ENCODE data around the gene DTX2. TPM values are rescaled to one million over a fixed set of nuclear protein-coding genes. Genes with fewer than 3 reads are reported as not detected.
"Not testable (repeated sequence)": the region's sequence is repeated elsewhere in the genome, so short reads cannot be mapped to it uniquely, and the experiment has no call there.

Gene DTX2
- total RNA-seq, 1 donor from 2014 or later = 11.5 TPM

- no peak overlapping the region for H3K27ac Mint-ChIP-seq (ENCODE audit: unreplicated experiment)
- H3K9me3 Mint-ChIP-seq (ENCODE audit: low read depth) = peaks cover 2% of the 10 kb centered on the region
- H3K4me3 Mint-ChIP-seq (ENCODE audit: unreplicated experiment) = no peak overlapping the region
- no peak for DNase-seq (ENCODE audit: low spot score)
- TF ChIP-seq, protein P1, sequence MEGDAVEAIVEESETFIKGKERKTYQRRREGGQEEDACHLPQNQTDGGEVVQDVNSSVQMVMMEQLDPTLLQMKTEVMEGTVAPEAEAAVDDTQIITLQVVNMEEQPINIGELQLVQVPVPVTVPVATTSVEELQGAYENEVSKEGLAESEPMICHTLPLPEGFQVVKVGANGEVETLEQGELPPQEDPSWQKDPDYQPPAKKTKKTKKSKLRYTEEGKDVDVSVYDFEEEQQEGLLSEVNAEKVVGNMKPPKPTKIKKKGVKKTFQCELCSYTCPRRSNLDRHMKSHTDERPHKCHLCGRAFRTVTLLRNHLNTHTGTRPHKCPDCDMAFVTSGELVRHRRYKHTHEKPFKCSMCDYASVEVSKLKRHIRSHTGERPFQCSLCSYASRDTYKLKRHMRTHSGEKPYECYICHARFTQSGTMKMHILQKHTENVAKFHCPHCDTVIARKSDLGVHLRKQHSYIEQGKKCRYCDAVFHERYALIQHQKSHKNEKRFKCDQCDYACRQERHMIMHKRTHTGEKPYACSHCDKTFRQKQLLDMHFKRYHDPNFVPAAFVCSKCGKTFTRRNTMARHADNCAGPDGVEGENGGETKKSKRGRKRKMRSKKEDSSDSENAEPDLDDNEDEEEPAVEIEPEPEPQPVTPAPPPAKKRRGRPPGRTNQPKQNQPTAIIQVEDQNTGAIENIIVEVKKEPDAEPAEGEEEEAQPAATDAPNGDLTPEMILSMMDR (IDR thresholded peaks at IDR 0.05) = no peak
- peaks cover 2% of the 10 kb centered on the region for H3K36me3 Mint-ChIP-seq (ENCODE audit: low read depth)
- no peaks in the 10 kb centered on the region for H3K27me3 Mint-ChIP-seq (ENCODE audit: low read depth)
- peaks cover 5% of the 10 kb centered on the region for H3K4me1 Mint-ChIP-seq (ENCODE audit: low read depth)
These were observed 44.6 kb downstream of the DTX2 start for GRCh38 chr7:76506081-76506440.

DNA sequence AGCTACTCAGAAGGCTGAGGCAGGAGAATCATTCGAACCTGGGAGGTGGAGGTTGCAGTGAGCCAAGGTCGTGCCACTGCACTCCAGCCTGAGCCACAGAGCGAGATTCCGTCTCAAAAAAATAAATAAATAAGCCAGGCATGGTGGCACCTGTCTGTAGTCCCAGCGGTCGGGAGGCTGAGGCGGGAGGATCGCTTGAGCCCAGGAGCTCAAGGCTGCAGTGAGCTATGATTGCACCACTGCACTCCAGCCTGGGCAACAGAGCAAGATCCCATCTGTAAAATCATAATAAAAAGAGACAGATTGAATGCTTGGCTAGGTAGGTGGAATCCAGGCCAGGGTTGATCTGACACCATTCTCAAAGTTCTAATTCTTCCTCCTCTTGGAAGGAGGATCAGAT, 45.1 kb downstream of the DTX2 start:
- H3K27me3 Mint-ChIP-seq (ENCODE audit: low read depth); H3K9me3 Mint-ChIP-seq (ENCODE audit: low read depth); H3K27ac Mint-ChIP-seq (ENCODE audit: unreplicated experiment); H3K4me3 Mint-ChIP-seq (ENCODE audit: unreplicated experiment); H3K4me1 Mint-ChIP-seq (ENCODE audit: low read depth); H3K36me3 Mint-ChIP-seq (ENCODE audit: low read depth): not testable (repeated sequence)
- peak; percentile 34 for DNase-seq (ENCODE audit: low spot score)

GRCh38 chr7:76507723-76508406, 46.4 kb downstream of the DTX2 start:
- Mint-ChIP-seq H3K9me3 (ENCODE audit: low read depth) (peaks cover 2% of the 10 kb centered on the region), H3K4me3 (ENCODE audit: unreplicated experiment) (no peak overlapping the region), H3K27me3 (ENCODE audit: low read depth) (no peaks in the 10 kb centered on the region), H3K4me1 (ENCODE audit: low read depth) (peaks cover 5% of the 10 kb centered on the region), H3K36me3 (ENCODE audit: low read depth) (peaks cover 2% of the 10 kb centered on the region), H3K27ac (ENCODE audit: unreplicated experiment) (no peak overlapping the region)
- TF ChIP-seq, protein P1 (IDR thresholded peaks at IDR 0.05) = no peak
- DNase-seq (ENCODE audit: low spot score) = no peak

GRCh38 chr7:76509931-76510877, 48.7 kb downstream of the DTX2 start, which contains the start of gene UPK3B:
Gene UPK3B (plus strand): TSS chr7:76510552. CDS start chr7:76510653, 101 bp downstream.
- Mint-ChIP-seq H3K4me3 (ENCODE audit: unreplicated experiment) (no peak within 1 kb of the TSS), H3K27me3 (ENCODE audit: low read depth) (no peaks in the 10 kb centered on the region), H3K9me3 (ENCODE audit: low read depth) (peaks cover 2% of the 10 kb centered on the region), H3K36me3 (ENCODE audit: low read depth) (no peaks in the 10 kb centered on the region), H3K4me1 (ENCODE audit: low read depth) (peaks cover 5% of the 10 kb centered on the region), H3K27ac (ENCODE audit: unreplicated experiment) (no peak within 1 kb of the TSS)
- TF ChIP-seq, protein P1 (IDR thresholded peaks at IDR 0.05) = no peak
- peak; percentile 90 for DNase-seq (ENCODE audit: low spot score)

DNA sequence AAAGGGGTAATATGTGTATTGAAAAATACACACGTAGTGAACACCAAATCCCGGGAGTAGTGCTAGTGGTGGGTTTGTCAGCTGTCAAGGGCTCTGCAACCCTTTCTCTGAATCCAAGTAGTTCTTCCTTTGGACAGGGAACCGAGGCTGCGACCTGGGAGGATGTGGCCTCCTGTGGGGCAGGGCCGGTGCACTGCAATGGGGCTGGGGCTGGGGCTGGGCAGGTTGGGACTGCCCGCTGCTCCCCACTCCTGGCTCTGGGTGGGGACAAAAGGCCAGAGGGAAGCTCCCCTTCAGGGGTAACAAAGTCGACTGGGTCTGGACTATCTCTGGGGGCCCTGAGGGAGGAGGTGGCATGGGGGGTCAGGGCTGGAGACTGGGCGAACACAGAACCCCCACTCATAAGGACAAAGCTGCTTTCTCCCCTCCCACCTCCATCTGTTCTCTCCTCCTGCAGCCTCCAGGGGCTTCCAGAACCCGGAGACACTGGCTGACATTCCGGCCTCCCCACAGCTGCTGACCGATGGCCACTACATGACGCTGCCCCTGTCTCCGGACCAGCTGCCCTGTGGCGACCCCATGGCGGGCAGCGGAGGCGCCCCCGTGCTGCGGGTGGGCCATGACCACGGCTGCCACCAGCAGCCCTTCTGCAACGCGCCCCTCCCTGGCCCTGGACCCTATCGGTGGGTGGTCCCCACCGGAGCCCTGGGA, 49.8 kb downstream of the DTX2 start:
- not testable (repeated sequence) for H3K9me3 Mint-ChIP-seq (ENCODE audit: low read depth); H3K27ac Mint-ChIP-seq (ENCODE audit: unreplicated experiment); H3K36me3 Mint-ChIP-seq (ENCODE audit: low read depth); H3K27me3 Mint-ChIP-seq (ENCODE audit: low read depth); H3K4me1 Mint-ChIP-seq (ENCODE audit: low read depth); H3K4me3 Mint-ChIP-seq (ENCODE audit: unreplicated experiment)
- peak; percentile 37 for DNase-seq (ENCODE audit: low spot score)

GRCh38 chr7:76511911-76512885, 50.7 kb downstream of the DTX2 start:
- not testable (repeated sequence) for H3K27me3 Mint-ChIP-seq (ENCODE audit: low read depth); H3K36me3 Mint-ChIP-seq (ENCODE audit: low read depth); H3K9me3 Mint-ChIP-seq (ENCODE audit: low read depth); H3K4me3 Mint-ChIP-seq (ENCODE audit: unreplicated experiment); H3K4me1 Mint-ChIP-seq (ENCODE audit: low read depth); H3K27ac Mint-ChIP-seq (ENCODE audit: unreplicated experiment); DNase-seq (ENCODE audit: low spot score)

All from chondrocyte (in vitro differentiated cells).